ENCODE measurements around the gene TTC9. TPM values are rescaled to one million over a fixed set of nuclear protein-coding genes. Genes with fewer than 3 reads are reported as not detected.

TTC9 gene
- total and polyA plus RNA-seq, 2 experiments from 2014 or later, result 10.3 to 34.2 TPM

DNA sequence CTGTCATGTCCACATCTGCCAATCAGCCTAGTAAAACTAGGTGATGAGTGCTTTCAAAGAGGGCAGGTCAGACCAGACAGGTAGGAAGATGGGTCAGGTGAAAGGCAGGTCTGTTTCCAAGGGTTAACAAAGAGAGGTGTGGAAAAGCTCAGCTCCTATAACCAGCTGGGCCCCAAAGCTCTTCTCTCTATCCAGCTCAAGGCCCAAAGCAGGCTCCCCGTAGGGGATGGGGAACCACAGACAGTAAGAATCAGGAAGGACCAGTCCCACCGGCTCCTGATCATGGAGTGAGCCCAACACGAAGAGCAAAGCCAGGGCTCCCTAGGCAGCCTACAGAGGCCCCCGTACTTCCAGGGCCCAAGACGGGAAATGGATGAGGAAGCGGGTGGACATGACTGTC is 83.2 kb downstream of the TTC9 start:
- no peak for TF ChIP-seq CREB1 (CRISPR knock-in tag; IDR thresholded peaks at IDR 0.05; ENCODE audit: low read depth)
- no peak for TF ChIP-seq JUNB (IDR thresholded peaks at IDR 0.05; ENCODE audit: unreplicated experiment)
- no peak for TF ChIP-seq ZNF114 (CRISPR knock-in tag; IDR thresholded peaks at IDR 0.05)
- TF ChIP-seq EZH2phosphoT487 (IDR thresholded peaks at IDR 0.05; ENCODE audit: unreplicated experiment), result no peak
- H3K4me1 Mint-ChIP-seq, result peaks cover 12% of the 10 kb centered on the region
- H3K79me2 ChIP-seq (replicated peaks; ENCODE audit: insufficient read depth), result no peaks in the 10 kb centered on the region
- H3K4me3 Mint-ChIP-seq, result no peak overlapping the region
- no peak overlapping the region for H3K27ac ChIP-seq (ENCODE audit: low read depth)
- no peaks in the 10 kb centered on the region for H3F3A ChIP-seq (replicated peaks; ENCODE audit: low read depth)
- H3K4me3 ChIP-seq, result no peak overlapping the region
- ATAC-seq (peak; percentile 22; the same call in 1 of the 3 replicates), DNase-seq (ENCODE audit: low spot score) (no peak)
- H3K4me1 ChIP-seq (ENCODE audit: insufficient read depth), result no peaks in the 10 kb centered on the region
- H3K27ac Mint-ChIP-seq, result no peak overlapping the region
- peaks cover 5% of the 10 kb centered on the region; the same call in 1 of the 2 replicates for H3K36me3 ChIP-seq (ENCODE audit: insufficient read depth)
- H3K9me2 ChIP-seq (ENCODE audit: insufficient read depth), result no peaks in the 10 kb centered on the region
- H3K27me3 ChIP-seq (ENCODE audit: insufficient read depth), result no peaks in the 10 kb centered on the region
- no peaks in the 10 kb centered on the region; the same call in 1 of the 2 replicates for H4K20me1 ChIP-seq (replicated peaks; ENCODE audit: insufficient read depth)
- H3K36me3 Mint-ChIP-seq (ENCODE audit: low read depth), result peaks cover 13% of the 10 kb centered on the region
- peaks cover 2% of the 10 kb centered on the region for H3K27me3 Mint-ChIP-seq (ENCODE audit: insufficient read depth, low read depth, poor library complexity)
- no peak overlapping the region for H2AFZ ChIP-seq
- no peaks in the 10 kb centered on the region for H3K9me3 Mint-ChIP-seq
- no peak overlapping the region for H3K4me2 ChIP-seq

Small RNA genes lying within 50 kb of the gene (small RNA-seq; reads per million reads assigned to genes)
- gene RN7SL77P (ENCODE audit: low replicate concordance), result not detected

Other genes with a start within 250 kb of the TTC9 start
- 22.3 and 24.2 TPM in 2 replicates for gene SYNJ2BP, start 224.8 kb upstream of the TTC9 start, total RNA-seq (2014; rRNA removed; shearing (Covaris generic))
- gene SYNJ2BP, start 224.8 kb upstream of the TTC9 start, polyA plus RNA-seq (2016; fragmentation: Nextera tagmentation; extraction: Ambion mirVana), result 36.4 and 48.2 TPM in 2 replicates
- gene ADAM21, start 189.7 kb upstream of the TTC9 start, total RNA-seq (2014; rRNA removed; shearing (Covaris generic)), result not detected in 2 replicates
- not detected in 2 replicates for gene ADAM21, start 189.7 kb upstream of the TTC9 start, polyA plus RNA-seq (2016; fragmentation: Nextera tagmentation; extraction: Ambion mirVana)
- 1.7 and 2.1 TPM in 2 replicates for gene ADAM20, start 106.9 kb upstream of the TTC9 start, total RNA-seq (2014; rRNA removed; shearing (Covaris generic))
- gene ADAM20, start 106.9 kb upstream of the TTC9 start, polyA plus RNA-seq (2016; fragmentation: Nextera tagmentation; extraction: Ambion mirVana), result 0.06 TPM in 1 of 2 replicates, not detected in the other
- gene MED6, start 41.3 kb upstream of the TTC9 start, total RNA-seq (2014; rRNA removed; shearing (Covaris generic)), result 49.2 and 49.4 TPM in 2 replicates
- 32.1 and 49.6 TPM in 2 replicates for gene MED6, start 41.3 kb upstream of the TTC9 start, polyA plus RNA-seq (2016; fragmentation: Nextera tagmentation; extraction: Ambion mirVana)
- gene MAP3K9, start 167.6 kb downstream of the TTC9 start, total RNA-seq (2014; rRNA removed; shearing (Covaris generic)), result 30.8 and 37.5 TPM in 2 replicates
- 5.3 and 5.8 TPM in 2 replicates for gene MAP3K9, start 167.6 kb downstream of the TTC9 start, polyA plus RNA-seq (2016; fragmentation: Nextera tagmentation; extraction: Ambion mirVana)